Measurements from ENCODE around the gene TAF7.

GRCh38 chr5:141366016-141366896 lies 45.7 kb upstream of the TAF7 start:
- no peak for TF ChIP-seq CTCF (IDR thresholded peaks at IDR 0.05; ENCODE audit: low read length)
- TF ChIP-seq EZH2 (optimal IDR thresholded peaks at IDR 0.05; ENCODE audit: low read depth, low read length) = no peak

All from MM.1S (cell line).